Uterus (tissue), 4 donors: ENCODE data around the gene CATSPERZ. TPM values are rescaled to one million over a fixed set of nuclear protein-coding genes. Genes with fewer than 3 reads are reported as not detected.

Source experiments
- DNase-seq, 2 donors: peaks; one replicate each; pipeline ENCODE4 v3.0.0-alpha.2; 2019 to 2020
- H3K27ac ChIP-seq, 2 donors: fragments of 200-600 bp; sonication (generic); 1 replicate in 1 of 2; 2 replicates in 1 of 2; pipeline ENCODE4 v1.5.1; 2016 to 2018
- H3K27me3 ChIP-seq, 2 donors: fragments of 200-600 bp; sonication (generic); one replicate each; pipeline ENCODE4 v1.5.1; 2018 to 2019; ENCODE audit warnings: control low read depth in 1 of 2
- H3K36me3 ChIP-seq, 2 donors: fragments of 200-600 bp; sonication (generic); one replicate each; pipeline ENCODE4 v1.5.1; 2019; ENCODE audit warnings: control low read depth in 1 of 2
- H3K4me1 ChIP-seq, 2 donors: fragments of 200-600 bp; sonication (generic); one replicate each; pipeline ENCODE4 v1.5.1; 2018 to 2019; ENCODE audit warnings: control low read depth in 1 of 2
- H3K4me3 ChIP-seq, 2 donors: fragments of 200-600 bp; sonication (generic); 1 replicate in 1 of 2; 2 replicates in 1 of 2; pipeline ENCODE4 v1.5.1; 2018 to 2019; ENCODE audit warnings: mild to moderate bottlenecking in 1 of 2
- H3K9me3 ChIP-seq, 2 donors: fragments of 200-600 bp; sonication (generic); one replicate each; pipeline ENCODE4 v1.5.1; 2019; ENCODE audit warnings: control low read depth in 1 of 2
- CTCF ChIP-seq, 4 experiments: fragments of 200-600 bp in 2 of 4; fragments of 450-650 bp in 2 of 4; sonication (generic) in 2 of 4; IDR thresholded peaks; one replicate each; pipeline ENCODE4 v1.5.1; 2016 to 2019; ENCODE audit warnings: antibody characterized with exemption in 4 of 4, mild to moderate bottlenecking in 2 of 4, moderate library complexity in 1 of 4
- POLR2A ChIP-seq, 2 donors: fragments of 450-650 bp; IDR thresholded peaks; one replicate each; pipeline ENCODE4 v1.6.1; 2016; ENCODE audit warnings: antibody characterized with exemption in 2 of 2, mild to moderate bottlenecking in 1 of 2, moderate library complexity in 1 of 2
- intact Hi-C: fragments of 100-400 bp; cut with DNase I; formaldehyde crosslinking; loops from one replicate; pipeline ENCODE4 v1.15.1; 2023; ENCODE audit warnings: low total_unique reads
- microRNA-seq: library from miRNA; unstranded; fragments of <30 nt; microRNA quantifications from one replicate; pipeline ENCODE4, GENCODE V29; 2016; ENCODE audit warnings: borderline microRNAs expressed, borderline replicate concordance
- small RNA-seq: library from RNA; depleted of rRNA; stranded (forward); fragments of <200 nt; gene quantifications from one replicate; pipeline ENCODE3, GENCODE V24; 2016
- total RNA-seq, 4 donors: library from RNA; depleted of rRNA in 3 of 4; stranded (reverse); fragments of >200 nt in 3 of 4; gene quantifications; one replicate each; pipeline versions ENCODE4 v1.1.0 to v1.2.4, GENCODE V29; 2014 to 2023
- donor health status: DM: yes; HTN: yes; CAD: no.

The CATSPERZ gene
- total RNA-seq, 4 donors from 2014 or later = not detected

- DNase-seq = no peak
- H3K36me3 ChIP-seq = no peaks in the 10 kb centered on the region
- intact Hi-C loops = no loop called here
- no peaks in the 10 kb centered on the region for H3K9me3 ChIP-seq
- no peak overlapping the region for H3K27ac ChIP-seq
- H3K27me3 ChIP-seq = no peaks in the 10 kb centered on the region
- no peak for TF ChIP-seq CTCF (IDR thresholded peaks at IDR 0.05)
- no peak for TF ChIP-seq POLR2A (IDR thresholded peaks at IDR 0.05)
- no peak overlapping the region for H3K4me3 ChIP-seq
- H3K4me1 ChIP-seq = peaks cover 3 to 5% of the 10 kb centered on the region in 2 donors
Measured at GRCh38 chr11:64352995-64353714, 53.0 kb downstream of the CATSPERZ start.

GRCh38 chr11:64353715-64354506 lies 53.8 kb downstream of the CATSPERZ start:
- TF ChIP-seq POLR2A (IDR thresholded peaks at IDR 0.05) (no peak), CTCF (IDR thresholded peaks at IDR 0.05) (no peak)
- intact Hi-C loops = no loop called here
- DNase-seq = no peak
- Histone ChIP-seq H3K9me3 (no peaks in the 10 kb centered on the region), H3K36me3 (no peaks in the 10 kb centered on the region), H3K4me1 (peaks cover 7 to 10% of the 10 kb centered on the region in 2 donors), H3K27ac (no peak overlapping the region), H3K4me3 (no peak overlapping the region), H3K27me3 (no peaks in the 10 kb centered on the region)

Small RNA genes within 50 kb of the gene (microRNA-seq; reads per million reads assigned to microRNA genes)
- not detected for gene MIR7155

Small RNA genes within 50 kb of the gene (small RNA-seq; reads per million reads assigned to genes)
- gene MIR7155 (not detected), gene RF00019 (not detected)

Other genes starting within 250 kb of the CATSPERZ start
- 10 to 100 TPM in 1 of 4 donors, 1 to 10 TPM in 3; 1.8 to 27.1 (median 6.6) TPM for gene MACROD1, start 134.2 kb upstream of the CATSPERZ start, total RNA-seq
- 100 to 1,000 TPM in 1 of 4 donors, 10 to 100 TPM in 3; 20.9 to 101 (median 83.8) TPM for gene STIP1, start 114.2 kb upstream of the CATSPERZ start, total RNA-seq
- 10 to 100 TPM in 2 of 4 donors, 1 to 10 TPM in 2; 3.1 to 50.3 (median 9.3) TPM for gene FERMT3, start 93.6 kb upstream of the CATSPERZ start, total RNA-seq
- 10 to 100 TPM in 3 of 4 donors, 1 to 10 TPM in 1; 7.2 to 42.9 (median 18.7) TPM for gene TRPT1, start 74.2 kb upstream of the CATSPERZ start, total RNA-seq
- gene NUDT22, start 74.1 kb upstream of the CATSPERZ start, total RNA-seq = 10 to 100 TPM; 10.8 to 44.9 (median 34.0) TPM
- 10 to 100 TPM in 2 of 4 donors, 1 to 10 TPM in 1, not detected in 1; 7.9 to 28.6 (median 16.6) TPM for gene DNAJC4, start 69.8 kb upstream of the CATSPERZ start, total RNA-seq
- 100 to 1,000 TPM in 1 of 4 donors, 10 to 100 TPM in 3; 20.0 to 120 (median 26.0) TPM for gene VEGFB, start 65.8 kb upstream of the CATSPERZ start, total RNA-seq
- 10 to 100 TPM; 22.3 to 74.0 (median 37.7) TPM for gene FKBP2, start 59.3 kb upstream of the CATSPERZ start, total RNA-seq
- 10 to 100 TPM in 3 of 4 donors, 1 to 10 TPM in 1; 9.5 to 63.4 (median 28.3) TPM for gene PPP1R14B, start 53.4 kb upstream of the CATSPERZ start, total RNA-seq
- gene PLCB3, start 48.8 kb upstream of the CATSPERZ start, total RNA-seq = 10 to 100 TPM in 3 of 4 donors, 1 to 10 TPM in 1; 10.0 to 39.5 (median 21.8) TPM
- gene BAD, start 15.7 kb upstream of the CATSPERZ start, total RNA-seq = 10 to 100 TPM; 54.8 to 72.9 (median 62.0) TPM
- 10 to 100 TPM in 2 of 4 donors, 1 to 10 TPM in 1, under 1 TPM in 1; 0.51 to 32.3 (median 10.6) TPM for gene GPR137, start 14.5 kb upstream of the CATSPERZ start, total RNA-seq
- under 1 TPM in 2 of 4 donors, not detected in 2; 0.61 to 0.76 TPM for gene KCNK4, start 9.1 kb upstream of the CATSPERZ start, total RNA-seq
- 10 to 100 TPM; 12.1 to 49.2 (median 17.5) TPM for gene ESRRA, start 5.2 kb downstream of the CATSPERZ start, total RNA-seq
- 100 to 1,000 TPM; 200 to 462 (median 323) TPM for gene TRMT112, start 17.2 kb downstream of the CATSPERZ start, total RNA-seq
- 100 to 1,000 TPM in 3 of 4 donors, 10 to 100 TPM in 1; 97.1 to 156 (median 113) TPM for gene PRDX5, start 17.8 kb downstream of the CATSPERZ start, total RNA-seq
- gene CCDC88B, start 39.8 kb downstream of the CATSPERZ start, total RNA-seq = 1 to 10 TPM in 3 of 4 donors, under 1 TPM in 1; 0.29 to 5.7 (median 2.9) TPM
- gene RPS6KA4, start 58.8 kb downstream of the CATSPERZ start, total RNA-seq = 10 to 100 TPM in 3 of 4 donors, 1 to 10 TPM in 1; 2.4 to 37.4 (median 29.3) TPM